Stimulated activated CD8-positive, alpha-beta memory T cell treated with anti-CD3 and anti-CD28 coated beads, Interleukin-7, amount 100 ng/mL, for 24 hours (primary cell): ENCODE data around the gene DUSP9.

Experiments
- DNase-seq: peaks from one replicate; pipeline ENCODE4 v3.0.0-alpha.2; 2020; ENCODE audit warnings: low read depth

Gene DUSP9

GRCh38 chrX:153621949-153622598, 24.9 kb upstream of the DUSP9 start:
- no peak for DNase-seq

DNA sequence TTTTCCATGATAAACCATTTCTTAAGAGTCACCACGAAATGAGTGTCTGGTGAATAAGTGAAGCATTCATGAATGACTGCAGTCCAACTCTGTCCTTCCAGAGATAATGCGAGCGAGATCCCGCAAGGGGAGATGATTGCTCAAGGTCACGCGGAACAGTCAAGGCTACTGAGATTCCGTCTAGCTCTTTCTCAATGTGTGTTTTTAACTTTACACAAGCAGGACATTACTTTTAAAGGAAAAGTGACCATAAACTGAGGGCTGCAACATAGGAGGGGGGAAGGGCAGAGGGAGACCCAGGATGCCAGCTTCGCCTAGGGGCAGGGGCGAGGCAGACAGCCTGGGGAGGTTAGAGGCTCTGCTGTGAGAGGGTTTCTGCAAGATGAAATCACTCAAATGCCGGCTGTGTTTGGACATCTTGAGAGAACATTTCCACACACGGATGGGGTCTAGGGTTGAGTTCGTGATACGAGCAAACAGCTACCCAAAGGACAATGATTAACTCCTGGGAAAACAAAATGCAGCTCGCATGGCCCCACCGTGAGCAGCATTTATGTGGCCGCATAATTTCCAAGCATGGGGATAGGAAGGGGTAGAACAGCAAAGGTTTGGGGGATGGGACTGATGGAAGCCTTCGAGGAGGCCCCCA, 24.2 kb upstream of the DUSP9 start:
- DNase-seq: no peak

DNA sequence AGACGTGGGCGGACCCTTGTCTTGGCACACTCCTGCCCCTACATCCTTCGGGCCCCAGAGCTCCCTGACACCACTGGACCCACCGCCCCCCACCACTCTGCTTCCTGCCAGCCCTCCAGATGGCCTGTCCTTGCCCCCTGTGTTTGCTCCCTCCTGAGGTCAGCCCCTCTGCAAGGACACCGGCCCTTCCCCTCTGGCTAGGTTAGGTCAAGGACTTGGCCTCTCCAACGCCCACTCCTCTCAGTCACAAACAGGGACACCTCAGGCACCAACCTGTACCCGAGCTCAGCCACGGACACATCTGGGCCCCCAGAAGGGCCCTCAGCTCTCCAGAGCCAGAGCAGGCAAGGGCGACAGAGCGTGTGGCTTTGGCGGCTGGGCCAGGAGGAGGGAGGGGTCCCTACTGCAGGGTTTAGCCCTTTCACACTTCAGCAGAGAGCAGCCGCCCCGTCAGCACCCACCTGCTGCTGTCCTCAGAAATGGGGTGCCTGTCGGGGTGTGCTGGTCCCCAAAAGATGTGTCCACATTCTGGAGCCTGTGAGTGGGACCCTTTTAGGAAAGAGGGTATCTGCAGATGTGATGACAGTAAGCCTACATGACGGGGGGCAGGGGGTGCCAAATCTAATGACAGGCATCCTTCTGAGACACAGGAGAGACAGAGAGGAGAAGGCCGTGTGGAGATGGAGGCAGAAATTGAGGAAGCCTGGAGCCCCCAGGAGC, 23.5 kb upstream of the DUSP9 start:
- no peak for DNase-seq

DNA sequence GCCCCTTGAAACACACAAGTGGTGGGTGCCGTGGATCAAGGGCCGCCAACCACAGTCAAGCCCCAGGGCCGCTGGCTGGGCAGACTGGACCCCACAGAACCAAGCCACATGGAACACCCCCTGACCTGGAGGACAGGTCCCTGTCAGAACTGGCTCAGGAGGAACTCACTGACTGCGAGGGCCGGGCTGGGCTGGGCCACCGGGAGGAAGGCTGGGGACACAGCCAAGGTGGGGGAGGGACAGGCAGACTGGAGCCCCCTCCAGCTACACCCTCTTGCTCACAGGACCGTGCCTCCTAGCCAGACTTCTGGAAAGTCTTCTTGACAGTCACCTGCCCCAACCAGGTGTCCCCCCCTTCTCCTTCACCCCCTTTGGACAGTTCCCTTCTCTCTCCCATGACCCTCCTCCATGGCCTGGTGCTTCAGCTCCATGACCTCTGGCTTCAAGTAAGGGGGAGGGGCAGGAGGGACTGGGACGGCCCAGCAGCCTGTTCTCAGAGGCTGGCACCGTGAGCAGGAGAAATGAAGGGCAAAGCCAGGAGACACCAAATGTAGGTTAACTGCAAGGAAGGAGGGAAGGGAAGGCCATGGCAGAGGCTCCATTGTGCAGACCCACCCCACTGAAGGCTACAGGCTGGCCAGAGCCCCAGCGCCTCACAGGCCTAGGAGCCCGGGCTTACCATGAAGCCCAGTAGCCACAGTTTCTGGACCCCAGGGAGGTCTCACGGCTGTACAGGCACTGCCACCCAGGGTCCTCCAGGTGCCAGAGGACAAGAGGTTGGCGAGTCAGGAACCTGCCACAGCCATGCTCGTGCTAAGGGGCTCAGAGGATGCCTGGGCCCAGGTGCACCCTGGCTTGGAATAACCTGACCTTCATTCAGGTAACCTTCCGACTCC, 22.6 kb upstream of the DUSP9 start:
- no peak for DNase-seq

DNA sequence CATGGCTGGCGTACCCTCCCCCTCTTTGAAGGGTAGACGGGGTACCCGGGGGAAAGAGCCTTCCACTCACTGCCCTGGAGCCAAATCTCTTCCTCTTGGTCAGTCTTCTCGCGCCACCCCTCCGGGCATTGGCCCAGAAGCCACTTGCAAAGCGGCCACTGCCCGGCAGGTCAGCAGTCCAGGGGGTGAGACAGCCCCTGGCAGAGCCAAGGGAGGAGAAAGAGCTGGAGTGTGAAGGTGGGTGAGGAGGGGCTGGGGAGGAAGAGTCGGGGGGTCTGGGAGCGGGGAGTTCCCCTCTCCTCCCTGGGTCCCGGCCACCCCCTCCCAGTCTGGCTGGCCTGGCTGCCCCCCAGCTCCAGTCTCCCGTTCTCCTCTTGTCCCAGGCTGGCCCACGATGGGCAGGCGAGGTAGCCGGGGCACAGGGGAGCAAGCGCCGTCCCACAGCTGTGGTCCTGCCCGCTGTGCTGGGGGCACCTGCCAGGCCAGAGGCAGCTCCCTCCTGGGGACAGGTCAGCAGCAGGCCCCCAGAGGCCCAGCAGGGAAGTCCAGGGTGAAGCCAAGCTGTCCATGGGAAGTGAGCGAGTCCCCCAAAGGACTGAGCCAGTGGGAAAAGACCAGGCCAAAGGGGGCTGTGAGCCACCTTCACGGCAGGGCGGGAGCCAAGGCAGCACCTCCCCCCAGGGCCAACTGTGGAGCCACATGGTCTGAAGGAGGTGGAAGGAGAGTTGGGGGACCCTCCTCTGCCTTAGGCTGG, 21.6 kb upstream of the DUSP9 start:
- DNase-seq: no peak

DNA sequence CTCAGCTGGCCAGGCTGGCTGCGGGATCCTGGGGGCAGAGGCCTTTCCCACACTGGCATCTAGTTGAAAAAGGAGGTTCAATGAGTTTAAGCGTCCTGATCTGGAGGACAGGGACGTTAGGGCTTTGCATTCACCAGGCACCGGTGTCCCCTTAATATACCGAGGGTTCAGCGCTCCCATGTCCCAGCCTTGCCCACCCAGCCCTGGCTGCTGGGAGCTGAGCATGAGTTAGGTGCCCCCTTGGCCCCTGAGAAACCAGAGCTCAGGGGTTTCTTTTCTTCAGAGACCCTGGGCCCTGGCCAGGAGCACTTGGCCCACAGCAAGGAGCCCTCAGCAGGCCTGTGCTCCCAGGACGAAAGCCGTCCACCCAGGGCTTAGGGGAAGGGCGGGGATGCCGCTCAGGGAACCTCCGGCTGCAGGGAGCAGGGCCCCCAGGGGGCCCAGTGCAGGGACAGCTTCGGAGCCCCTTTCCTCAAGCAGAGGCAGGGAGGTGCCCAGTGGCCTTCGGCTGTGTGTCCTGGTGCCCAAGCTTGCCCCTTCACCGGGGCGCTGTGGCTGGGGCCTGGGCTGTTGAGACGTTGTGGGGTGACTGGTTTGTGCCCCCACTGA, 20.9 kb upstream of the DUSP9 start:
- DNase-seq: no peak

- no peak for DNase-seq
These were observed 19.9 kb upstream of the DUSP9 start for GRCh38 chrX:153626863-153627674.

DNA sequence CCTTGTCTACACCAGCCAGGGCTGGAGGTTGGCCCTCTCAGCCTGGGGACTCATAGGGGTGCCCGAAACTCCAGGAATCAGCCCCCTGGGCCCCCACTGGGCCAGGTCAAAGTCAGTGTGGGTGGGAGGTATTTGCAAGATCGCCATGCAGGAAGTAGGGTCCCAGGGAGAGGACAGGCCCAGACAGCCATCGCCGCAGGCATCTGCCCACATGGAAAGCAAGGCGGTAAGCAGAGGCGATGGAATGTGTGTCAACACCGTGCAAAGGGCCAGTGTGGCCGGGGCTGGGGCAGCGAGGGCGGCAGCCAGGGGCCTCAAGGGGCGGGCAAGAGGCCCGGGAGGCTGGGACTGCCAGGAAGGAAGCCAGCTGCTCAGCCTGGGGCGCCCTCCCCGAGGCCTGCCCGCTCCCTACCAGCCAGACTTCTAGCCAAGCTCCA, 19.3 kb upstream of the DUSP9 start:
- no peak for DNase-seq

DNA sequence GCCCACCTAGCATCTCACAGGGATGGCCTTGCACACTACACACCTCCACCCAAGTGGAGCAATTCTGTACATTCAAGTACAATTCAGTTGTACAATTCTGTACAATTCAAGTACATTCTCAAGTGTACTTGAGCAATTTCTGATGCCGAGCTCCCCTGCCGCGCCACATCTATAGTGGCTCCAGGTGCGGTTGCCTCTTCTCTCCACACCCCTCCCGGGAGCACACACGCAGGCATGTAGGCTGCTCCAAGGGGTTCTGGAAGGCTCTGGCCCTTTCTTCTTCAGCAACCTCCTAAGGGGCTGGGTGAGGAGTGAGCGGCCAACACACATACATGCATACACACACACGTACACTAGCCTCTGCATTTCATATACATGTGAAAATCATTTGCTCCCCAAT, 18.9 kb upstream of the DUSP9 start:
- DNase-seq: no peak

GRCh38 chrX:153628665-153629064, 18.3 kb upstream of the DUSP9 start:
- DNase-seq: no peak

GRCh38 chrX:153631346-153631745, 15.7 kb upstream of the DUSP9 start:
- no peak for DNase-seq

DNA sequence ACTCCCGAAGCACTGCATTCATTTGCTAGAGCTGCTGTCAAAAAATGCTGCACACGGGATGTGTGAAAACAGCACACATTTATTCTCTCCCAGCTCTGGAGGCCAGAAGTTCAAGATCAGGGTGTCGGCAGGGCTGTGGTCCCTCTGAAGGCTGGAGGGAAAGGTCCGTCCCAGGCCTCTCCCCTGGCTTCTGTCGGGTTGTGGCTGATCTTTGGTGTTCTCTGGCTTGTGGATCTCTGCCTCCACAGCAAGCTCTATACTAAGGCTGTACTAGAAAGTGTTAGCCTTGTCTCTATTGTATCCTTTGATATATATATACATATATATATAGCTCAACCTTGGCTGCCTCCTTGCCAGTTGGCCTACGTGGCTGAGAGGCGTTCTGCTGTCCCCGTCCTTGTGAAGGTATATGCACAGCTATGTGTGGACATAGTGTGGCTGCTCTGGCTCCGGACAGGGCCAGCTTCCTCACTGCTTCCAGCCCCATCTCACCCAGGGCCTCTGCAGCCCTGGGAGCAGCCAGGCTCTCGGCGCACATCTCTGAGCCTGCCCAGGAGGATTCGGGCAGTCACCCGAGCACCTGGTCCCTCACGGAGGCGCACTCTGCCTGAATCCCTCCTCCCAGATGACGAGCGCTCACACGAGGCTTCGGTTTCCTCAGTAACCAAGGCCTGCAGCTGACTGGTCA, 15.0 kb upstream of the DUSP9 start:
- no peak for DNase-seq

GRCh38 chrX:153632595-153632946, 14.4 kb upstream of the DUSP9 start:
- DNase-seq: no peak

DNA sequence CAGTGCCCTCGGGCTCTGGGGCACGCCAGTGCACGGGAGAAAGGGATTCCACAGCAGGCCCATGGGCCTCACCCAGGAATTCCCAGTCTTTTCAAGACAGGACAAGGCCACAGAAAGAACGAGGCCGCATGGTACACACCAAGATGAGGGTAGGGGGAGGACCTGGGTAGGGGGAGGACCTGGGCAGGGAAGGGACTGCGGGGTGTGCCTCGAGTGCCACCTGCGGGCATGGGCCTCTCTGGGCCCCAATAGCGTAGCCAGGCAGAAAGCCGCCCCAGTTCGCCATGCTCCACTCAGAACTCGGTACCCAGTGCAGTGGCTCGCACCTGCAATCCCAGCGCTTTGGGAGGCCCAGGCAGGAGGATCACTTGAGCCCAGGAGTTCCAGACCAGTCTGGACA, 14.0 kb upstream of the DUSP9 start:
- no peak for DNase-seq

- DNase-seq: no peak
These were observed 13.3 kb upstream of the DUSP9 start for GRCh38 chrX:153633607-153634180.

DNA sequence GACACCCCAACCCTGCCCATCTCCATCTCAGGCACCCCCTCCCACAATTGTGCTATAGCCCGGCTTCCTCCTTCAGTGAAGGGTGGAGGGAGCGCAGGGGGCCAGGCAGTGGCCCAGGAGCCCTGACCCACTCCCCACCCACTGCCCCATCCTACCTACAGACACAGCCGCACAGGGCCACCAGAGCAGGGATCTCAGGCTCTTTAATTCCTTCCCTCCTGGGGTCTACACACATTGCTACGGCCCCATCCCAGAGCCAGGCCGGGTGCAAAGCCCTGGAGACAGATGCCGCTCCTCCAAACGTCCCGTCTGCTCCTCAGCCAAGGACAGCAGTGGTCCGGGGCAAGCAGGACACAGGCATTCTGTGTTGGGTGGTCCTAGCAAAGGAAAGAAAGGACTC, 12.8 kb upstream of the DUSP9 start:
- DNase-seq: no peak

GRCh38 chrX:153634832-153635231, 12.2 kb upstream of the DUSP9 start:
- no peak for DNase-seq

GRCh38 chrX:153635388-153635787, 11.6 kb upstream of the DUSP9 start:
- no peak for DNase-seq
